GM23338 (cell line): ENCODE data around the gene ERC2.

Experiments
- CREB1 ChIP-seq: fragments of 250-450 bp; sonication (Bioruptor Pico); IDR thresholded peaks from 2 replicates; pipeline ENCODE4 v1.5.0; 2020; ENCODE audit warnings: low read depth, mild to moderate bottlenecking, moderate library complexity
- ETS1 ChIP-seq: IDR thresholded peaks from 2 replicates; pipeline ENCODE4 v1.6.1; 2016; ENCODE audit warnings: antibody characterized with exemption
- EZH2 ChIP-seq: fragments of 200-600 bp; sonication (generic); IDR thresholded peaks from one replicate; pipeline ENCODE4 v1.8.0; 2017; ENCODE audit warnings: antibody characterized with exemption, mild to moderate bottlenecking, low read depth; ENCODE audit not compliant: unreplicated experiment
- EZH2phosphoT487 ChIP-seq: fragments of 200-600 bp; sonication (generic); IDR thresholded peaks from one replicate; pipeline ENCODE4 v1.8.1; 2018; ENCODE audit warnings: antibody characterized with exemption; ENCODE audit not compliant: unreplicated experiment
- NANOG ChIP-seq: IDR thresholded peaks from 2 replicates; pipeline ENCODE4 v1.6.1; 2016; ENCODE audit warnings: antibody characterized with exemption, borderline replicate concordance
- POLR2AphosphoS5 ChIP-seq: IDR thresholded peaks from 2 replicates; pipeline ENCODE4 v1.6.1; 2016; ENCODE audit warnings: antibody characterized with exemption, low read depth
- TF ChIP-seq, protein P1 (sequence below), 2 experiments: fragments of 200-600 bp in 1 of 2; sonication (generic) in 1 of 2; conservative IDR thresholded peaks; 2 replicates each; pipeline versions ENCODE4 v1.5.1 to v1.6.1; 2016 to 2017; ENCODE audit warnings: antibody characterized with exemption in 2 of 2, low read depth in 2 of 2, mild to moderate bottlenecking in 2 of 2, moderate library complexity in 1 of 2
- TF ChIP-seq, protein P2 (sequence below): IDR thresholded peaks from one replicate; pipeline ENCODE4 v1.6.1; 2018; ENCODE audit warnings: antibody characterized with exemption; ENCODE audit not compliant: unreplicated experiment

GRCh38 chr3:55585856-55586255 is 882.4 kb downstream of the ERC2 start:
- TF ChIP-seq POLR2AphosphoS5 (no peak), EZH2phosphoT487 (no peak), EZH2 (no peak), CREB1 (CRISPR knock-in tag) (no peak), NANOG (no peak), ETS1 (no peak)
- TF ChIP-seq, protein P1, sequence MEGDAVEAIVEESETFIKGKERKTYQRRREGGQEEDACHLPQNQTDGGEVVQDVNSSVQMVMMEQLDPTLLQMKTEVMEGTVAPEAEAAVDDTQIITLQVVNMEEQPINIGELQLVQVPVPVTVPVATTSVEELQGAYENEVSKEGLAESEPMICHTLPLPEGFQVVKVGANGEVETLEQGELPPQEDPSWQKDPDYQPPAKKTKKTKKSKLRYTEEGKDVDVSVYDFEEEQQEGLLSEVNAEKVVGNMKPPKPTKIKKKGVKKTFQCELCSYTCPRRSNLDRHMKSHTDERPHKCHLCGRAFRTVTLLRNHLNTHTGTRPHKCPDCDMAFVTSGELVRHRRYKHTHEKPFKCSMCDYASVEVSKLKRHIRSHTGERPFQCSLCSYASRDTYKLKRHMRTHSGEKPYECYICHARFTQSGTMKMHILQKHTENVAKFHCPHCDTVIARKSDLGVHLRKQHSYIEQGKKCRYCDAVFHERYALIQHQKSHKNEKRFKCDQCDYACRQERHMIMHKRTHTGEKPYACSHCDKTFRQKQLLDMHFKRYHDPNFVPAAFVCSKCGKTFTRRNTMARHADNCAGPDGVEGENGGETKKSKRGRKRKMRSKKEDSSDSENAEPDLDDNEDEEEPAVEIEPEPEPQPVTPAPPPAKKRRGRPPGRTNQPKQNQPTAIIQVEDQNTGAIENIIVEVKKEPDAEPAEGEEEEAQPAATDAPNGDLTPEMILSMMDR (conservative IDR thresholded peaks at IDR 0.05; ENCODE audit: low read depth in 2 of 2), result no peak
- TF ChIP-seq, protein P2, sequence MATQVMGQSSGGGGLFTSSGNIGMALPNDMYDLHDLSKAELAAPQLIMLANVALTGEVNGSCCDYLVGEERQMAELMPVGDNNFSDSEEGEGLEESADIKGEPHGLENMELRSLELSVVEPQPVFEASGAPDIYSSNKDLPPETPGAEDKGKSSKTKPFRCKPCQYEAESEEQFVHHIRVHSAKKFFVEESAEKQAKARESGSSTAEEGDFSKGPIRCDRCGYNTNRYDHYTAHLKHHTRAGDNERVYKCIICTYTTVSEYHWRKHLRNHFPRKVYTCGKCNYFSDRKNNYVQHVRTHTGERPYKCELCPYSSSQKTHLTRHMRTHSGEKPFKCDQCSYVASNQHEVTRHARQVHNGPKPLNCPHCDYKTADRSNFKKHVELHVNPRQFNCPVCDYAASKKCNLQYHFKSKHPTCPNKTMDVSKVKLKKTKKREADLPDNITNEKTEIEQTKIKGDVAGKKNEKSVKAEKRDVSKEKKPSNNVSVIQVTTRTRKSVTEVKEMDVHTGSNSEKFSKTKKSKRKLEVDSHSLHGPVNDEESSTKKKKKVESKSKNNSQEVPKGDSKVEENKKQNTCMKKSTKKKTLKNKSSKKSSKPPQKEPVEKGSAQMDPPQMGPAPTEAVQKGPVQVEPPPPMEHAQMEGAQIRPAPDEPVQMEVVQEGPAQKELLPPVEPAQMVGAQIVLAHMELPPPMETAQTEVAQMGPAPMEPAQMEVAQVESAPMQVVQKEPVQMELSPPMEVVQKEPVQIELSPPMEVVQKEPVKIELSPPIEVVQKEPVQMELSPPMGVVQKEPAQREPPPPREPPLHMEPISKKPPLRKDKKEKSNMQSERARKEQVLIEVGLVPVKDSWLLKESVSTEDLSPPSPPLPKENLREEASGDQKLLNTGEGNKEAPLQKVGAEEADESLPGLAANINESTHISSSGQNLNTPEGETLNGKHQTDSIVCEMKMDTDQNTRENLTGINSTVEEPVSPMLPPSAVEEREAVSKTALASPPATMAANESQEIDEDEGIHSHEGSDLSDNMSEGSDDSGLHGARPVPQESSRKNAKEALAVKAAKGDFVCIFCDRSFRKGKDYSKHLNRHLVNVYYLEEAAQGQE, result no peak
